PC-9 (cell line): ENCODE data around the gene CHRNA9. TPM values are rescaled to one million over a fixed set of nuclear protein-coding genes. Genes with fewer than 3 reads are reported as not detected.
"Not testable (repeated sequence)": the region's sequence is repeated elsewhere in the genome, so short reads cannot be mapped to it uniquely, and the experiment has no call there.

Source experiments
- BruUV-seq: library from RNA; stranded (reverse); fragments of 400-500 nt; replicated peaks from 2 replicates; lab custom pipeline; 2021; lab: Mats Ljungman, UMichigan
- CTCF ChIA-PET: fragments of 300-600 bp; sonication (Branson Sonifier 250); formaldehyde crosslinking; loops from one replicate; lab custom pipeline; 2022; ENCODE audit warnings: antibody characterized with exemption; lab: Charles Lee
- POLR2A ChIA-PET: fragments of 300-600 bp; sonication (Branson Sonifier 250); formaldehyde crosslinking; loops from one replicate; lab custom pipeline; 2022; ENCODE audit warnings: antibody characterized with exemption; ENCODE audit not compliant: unreplicated experiment; lab: Charles Lee
- DNase-seq, 2 experiments: peaks; one replicate each; pipeline versions ENCODE4 v3.0.0 to v3.0.0-alpha.2; 2015 to 2022; ENCODE audit warnings: mixed read lengths in 1 of 2
- H2AFZ ChIP-seq: fragments of 200-600 bp; sonication (generic); 2 replicates; pipeline ENCODE4 v1.8.1; 2017; ENCODE audit warnings: antibody characterized with exemption
- H3F3A ChIP-seq: fragments of 200-600 bp; sonication (generic); 2 replicates; pipeline ENCODE4 v1.8.1; 2017; ENCODE audit warnings: antibody characterized with exemption, mild to moderate bottlenecking, low read depth; ENCODE audit not compliant: insufficient read depth
- H3K27ac ChIP-seq: fragments of 200-600 bp; sonication (generic); 2 replicates; pipeline ENCODE4 v1.6.1; 2016; ENCODE audit warnings: mixed run types
- H3K27me3 ChIP-seq: fragments of 200-600 bp; sonication (generic); 2 replicates; pipeline ENCODE4 v1.6.1; 2016; ENCODE audit warnings: low read depth, mixed run types; ENCODE audit not compliant: insufficient read depth
- H3K36me3 ChIP-seq: fragments of 200-600 bp; sonication (generic); 2 replicates; pipeline ENCODE4 v1.6.1; 2016; ENCODE audit warnings: low read depth, mixed run types
- H3K4me1 ChIP-seq: fragments of 200-600 bp; sonication (generic); replicated peaks from 2 replicates; pipeline ENCODE4 v1.6.1; 2016; ENCODE audit warnings: mixed run types; ENCODE audit not compliant: insufficient read depth
- H3K4me2 ChIP-seq: fragments of 200-600 bp; sonication (generic); 2 replicates; pipeline ENCODE4 v1.6.1; 2017; ENCODE audit warnings: mixed run types
- H3K4me3 ChIP-seq: fragments of 200-600 bp; sonication (generic); 2 replicates; pipeline ENCODE4 v1.6.1; 2016; ENCODE audit warnings: mixed run types
- H3K79me2 ChIP-seq: fragments of 200-600 bp; sonication (generic); 2 replicates; pipeline ENCODE4 v1.6.1; 2017; ENCODE audit warnings: low read depth, mixed run types
- H3K9me2 ChIP-seq: fragments of 200-600 bp; sonication (generic); 2 replicates; pipeline ENCODE4 v1.8.1; 2017; ENCODE audit warnings: mild to moderate bottlenecking; ENCODE audit not compliant: insufficient read depth
- H3K9me3 ChIP-seq: fragments of 200-600 bp; sonication (generic); 2 replicates; pipeline ENCODE4 v1.8.1; 2016; ENCODE audit warnings: low read depth; ENCODE audit not compliant: insufficient read depth
- H4K20me1 ChIP-seq: fragments of 200-600 bp; sonication (generic); 2 replicates; pipeline ENCODE4 v1.8.1; 2017; ENCODE audit not compliant: insufficient read depth
- CTCF ChIP-seq: fragments of 200-600 bp; sonication (generic); conservative IDR thresholded peaks from 2 replicates; pipeline ENCODE4 v1.6.1; 2017; ENCODE audit warnings: mixed run types, antibody characterized with exemption, mild to moderate bottlenecking, moderate library complexity
- EZH2 ChIP-seq: fragments of 200-600 bp; sonication (generic); IDR thresholded peaks from 2 replicates; pipeline ENCODE4 v1.8.0; 2017; ENCODE audit warnings: antibody characterized with exemption, low read depth
- intact Hi-C: fragments of 100-400 bp; cut with micrococcal nuclease; formaldehyde crosslinking; loops from one replicate; pipeline ENCODE4 v1.10.0; 2022; ENCODE audit not compliant: unreplicated experiment
- total RNA-seq: library from RNA; stranded (reverse); gene quantifications from 2 replicates; pipeline ENCODE4 v1.2.3, GENCODE V29; 2021

CHRNA9 gene
- total RNA-seq, 1 experiment from 2014 or later = not detected

GRCh38 chr4:40380647-40381046 lies 45.5 kb downstream of the CHRNA9 start:
- H3F3A ChIP-seq = peaks cover 22% of the 10 kb centered on the region
- no TSS peak for BruUV-seq
- no peaks in the 10 kb centered on the region for H3K9me3 ChIP-seq
- CTCF ChIA-PET = no interaction called here
- no peaks in the 10 kb centered on the region for H3K9me2 ChIP-seq
- H4K20me1 ChIP-seq = no peaks in the 10 kb centered on the region
- intact Hi-C loops = no loop called here
- no peak overlapping the region for H3K27ac ChIP-seq
- no peaks in the 10 kb centered on the region for H3K36me3 ChIP-seq
- H3K27me3 ChIP-seq = no peaks in the 10 kb centered on the region
- H3K4me3 ChIP-seq = no peak overlapping the region
- H3K79me2 ChIP-seq = no peaks in the 10 kb centered on the region
- TF ChIP-seq CTCF (no peak), EZH2 (no peak)
- DNase-seq = no peak
- H3K4me2 ChIP-seq = no peak overlapping the region
- H3K4me1 ChIP-seq = peaks cover 33% of the 10 kb centered on the region
- H2AFZ ChIP-seq = no peak overlapping the region
- POLR2A ChIA-PET = no interaction called here

- no peaks in the 10 kb centered on the region for H3K27me3 ChIP-seq
- no peaks in the 10 kb centered on the region for H3F3A ChIP-seq
- H3K9me3 ChIP-seq = no peaks in the 10 kb centered on the region
- ChIA-PET CTCF (no interaction called here), POLR2A (no interaction called here)
- no peak overlapping the region for H3K27ac ChIP-seq
- no peak overlapping the region for H3K4me3 ChIP-seq
- TF ChIP-seq EZH2 (no peak), CTCF (no peak)
- H3K4me2 ChIP-seq = no peak overlapping the region
- DNase-seq = no peak
- H3K4me1 ChIP-seq = no peaks in the 10 kb centered on the region
- no peaks in the 10 kb centered on the region for H4K20me1 ChIP-seq
- intact Hi-C loops = no loop called here
- no peaks in the 10 kb centered on the region for H3K9me2 ChIP-seq
- no TSS peak for BruUV-seq
- no peaks in the 10 kb centered on the region for H3K79me2 ChIP-seq
- H2AFZ ChIP-seq = no peak overlapping the region
- H3K36me3 ChIP-seq = no peaks in the 10 kb centered on the region
Measured at GRCh38 chr4:40388239-40388638, 53.1 kb downstream of the CHRNA9 start.

- Histone ChIP-seq H3K4me1 (peaks cover 9% of the 10 kb centered on the region), H3K36me3 (no peaks in the 10 kb centered on the region), H3K27me3 (no peaks in the 10 kb centered on the region), H4K20me1 (no peaks in the 10 kb centered on the region), H3K79me2 (no peaks in the 10 kb centered on the region), H3K9me3 (no peaks in the 10 kb centered on the region), H3K4me2 (no peak overlapping the region), H3K27ac (no peak overlapping the region), H3F3A (no peaks in the 10 kb centered on the region; the same call in 1 of the 2 replicates), H3K9me2 (no peaks in the 10 kb centered on the region), H2AFZ (no peak overlapping the region), H3K4me3 (no peak overlapping the region)
- no peak for DNase-seq
- intact Hi-C loops = no loop called here
- no TSS peak for BruUV-seq
- TF ChIP-seq CTCF (no peak), EZH2 (no peak)
- CTCF ChIA-PET = no interaction called here
- POLR2A ChIA-PET = no interaction called here
Measured at GRCh38 chr4:40389986-40390385, 54.9 kb downstream of the CHRNA9 start.

GRCh38 chr4:40392241-40392640 lies 57.1 kb downstream of the CHRNA9 start:
- DNase-seq = not testable (repeated sequence)

More at GRCh38 chr4:40392241-40392640, 57.1 kb downstream of the CHRNA9 start:
- H3K4me3 ChIP-seq, CTCF ChIA-PET, H4K20me1 ChIP-seq, H3K9me3 ChIP-seq, BruUV-seq, H3K27ac ChIP-seq, POLR2A ChIA-PET, H2AFZ ChIP-seq, H3K4me2 ChIP-seq, H3K9me2 ChIP-seq, intact Hi-C loops, H3K79me2 ChIP-seq, H3F3A ChIP-seq, H3K27me3 ChIP-seq, H3K36me3 ChIP-seq: not testable (repeated sequence)
- peaks cover 29% of the 10 kb centered on the region for H3K4me1 ChIP-seq
